Thyroid gland (tissue), 4 donors: ENCODE data around the gene PCDH18.

Experiments
- CTCF ChIP-seq, 6 experiments: fragments of 200-600 bp in 3 of 6; fragments of 450-650 bp in 3 of 6; sonication (generic) in 3 of 6; IDR thresholded peaks; one replicate each; pipeline ENCODE4 v1.5.1; 2016 to 2019; ENCODE audit warnings: antibody characterized with exemption in 6 of 6, mild to moderate bottlenecking in 2 of 6, inconsistent platforms in 1 of 6, moderate library complexity in 1 of 6
- POLR2A ChIP-seq, 2 donors: fragments of 450-650 bp; IDR thresholded peaks; one replicate each; pipeline ENCODE4 v1.6.1; 2017; ENCODE audit warnings: antibody characterized with exemption in 2 of 2, mild to moderate bottlenecking in 2 of 2, moderate library complexity in 1 of 2

- TF ChIP-seq CTCF (IDR thresholded peaks at IDR 0.05) = no peak
- no peak for TF ChIP-seq POLR2A (IDR thresholded peaks at IDR 0.05)
These were observed 11.4 kb upstream of the PCDH18 start for GRCh38 chr4:137543648-137544047.
